Measurements from ENCODE around the gene IRF8. TPM values are rescaled to one million over a fixed set of nuclear protein-coding genes. Genes with fewer than 3 reads are reported as not detected.
A peak's percentile ranks its signal among the peaks of the same experiment; 100 is the strongest.
"Not testable (repeated sequence)": the region's sequence is repeated elsewhere in the genome, so short reads cannot be mapped to it uniquely, and the experiment has no call there.

The IRF8 gene
- total RNA-seq, 2 donors from 2014 or later, result 0.24 to 0.75 TPM

DNA sequence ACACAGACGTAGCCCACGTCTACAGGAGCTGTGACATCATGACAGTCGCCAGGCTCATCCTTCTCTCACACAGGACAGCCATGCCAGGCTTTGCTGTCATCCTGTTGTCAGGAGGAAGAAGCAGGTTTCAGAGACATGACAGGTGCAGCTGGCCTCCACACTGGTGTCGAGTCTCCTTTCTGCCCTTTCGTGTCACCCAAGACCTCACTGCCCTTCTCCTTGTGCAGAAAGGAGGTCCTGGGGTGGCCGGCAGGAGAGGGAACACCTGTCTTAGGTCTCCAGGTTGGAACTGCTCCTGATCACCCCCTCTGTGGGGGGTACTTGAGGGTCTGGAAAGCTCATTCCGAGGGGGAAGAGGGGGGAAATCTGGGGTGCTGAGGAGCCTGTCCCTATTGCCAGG, 41.6 kb upstream of the IRF8 start:
- Histone ChIP-seq H3K4me1 (ENCODE audit: control insufficient read depth, insufficient read depth, low read length) (no peaks in the 10 kb centered on the region), H3K27ac (ENCODE audit: low read depth, low read length) (no peak overlapping the region), H3K4me3 (ENCODE audit: low read length) (no peak overlapping the region), H3K9ac (ENCODE audit: extremely low read depth, low read length, poor library complexity, severe bottlenecking) (no peak overlapping the region), H3K9me3 (ENCODE audit: control insufficient read depth, low read length) (peaks cover 5% of the 10 kb centered on the region), H3K27me3 (ENCODE audit: control insufficient read depth, insufficient read depth, low read length, poor library complexity, severe bottlenecking) (no peaks in the 10 kb centered on the region), H3K36me3 (ENCODE audit: control insufficient read depth, insufficient read depth, low read length) (no peaks in the 10 kb centered on the region)
- 84 to 92% methylated on average over 5 to 7 of the region's 7 CpGs for WGBS, 2 experiments (ENCODE audit: insufficient coverage in 1 of 2, insufficient read length in 1 of 2)
- peak; percentile 39 for DNase-seq
- H3K4me1 Mint-ChIP-seq, result no peaks in the 10 kb centered on the region
- TF ChIP-seq, protein P1, sequence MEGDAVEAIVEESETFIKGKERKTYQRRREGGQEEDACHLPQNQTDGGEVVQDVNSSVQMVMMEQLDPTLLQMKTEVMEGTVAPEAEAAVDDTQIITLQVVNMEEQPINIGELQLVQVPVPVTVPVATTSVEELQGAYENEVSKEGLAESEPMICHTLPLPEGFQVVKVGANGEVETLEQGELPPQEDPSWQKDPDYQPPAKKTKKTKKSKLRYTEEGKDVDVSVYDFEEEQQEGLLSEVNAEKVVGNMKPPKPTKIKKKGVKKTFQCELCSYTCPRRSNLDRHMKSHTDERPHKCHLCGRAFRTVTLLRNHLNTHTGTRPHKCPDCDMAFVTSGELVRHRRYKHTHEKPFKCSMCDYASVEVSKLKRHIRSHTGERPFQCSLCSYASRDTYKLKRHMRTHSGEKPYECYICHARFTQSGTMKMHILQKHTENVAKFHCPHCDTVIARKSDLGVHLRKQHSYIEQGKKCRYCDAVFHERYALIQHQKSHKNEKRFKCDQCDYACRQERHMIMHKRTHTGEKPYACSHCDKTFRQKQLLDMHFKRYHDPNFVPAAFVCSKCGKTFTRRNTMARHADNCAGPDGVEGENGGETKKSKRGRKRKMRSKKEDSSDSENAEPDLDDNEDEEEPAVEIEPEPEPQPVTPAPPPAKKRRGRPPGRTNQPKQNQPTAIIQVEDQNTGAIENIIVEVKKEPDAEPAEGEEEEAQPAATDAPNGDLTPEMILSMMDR (conservative IDR thresholded peaks at IDR 0.05), result no peak
- no peak overlapping the region for H3K4me3 Mint-ChIP-seq
- no peaks in the 10 kb centered on the region for H3K9me3 Mint-ChIP-seq
- no peaks in the 10 kb centered on the region for H3K36me3 Mint-ChIP-seq (ENCODE audit: low read depth)
- peaks cover 6% of the 10 kb centered on the region for H3K27me3 Mint-ChIP-seq (ENCODE audit: insufficient read depth)
- H3K27ac Mint-ChIP-seq, result no peak overlapping the region

DNA sequence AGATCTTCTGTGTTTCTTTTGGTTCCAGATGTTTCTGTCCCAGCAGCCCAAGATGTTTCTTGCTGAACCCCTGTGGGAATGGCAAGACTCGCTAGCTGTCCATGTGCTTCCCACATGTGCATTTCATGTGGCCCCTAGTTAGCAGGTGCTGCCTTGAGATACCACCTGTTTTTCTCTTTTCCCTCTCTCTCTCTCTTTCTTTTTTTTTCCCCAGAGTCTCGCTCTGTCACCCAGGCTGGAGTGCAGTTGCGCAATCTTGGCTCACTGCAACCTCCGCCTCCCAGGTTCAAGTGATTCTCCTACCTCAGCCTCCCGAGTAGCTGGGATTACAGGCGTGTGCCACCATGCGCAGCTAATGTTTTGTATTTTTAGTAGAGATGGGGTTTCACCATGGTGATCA, 40.4 kb upstream of the IRF8 start:
- not testable (repeated sequence) for H3K27me3 ChIP-seq (ENCODE audit: control insufficient read depth, insufficient read depth, low read length, poor library complexity, severe bottlenecking); H3K4me1 Mint-ChIP-seq; H3K27ac Mint-ChIP-seq; H3K36me3 ChIP-seq (ENCODE audit: control insufficient read depth, insufficient read depth, low read length); H3K36me3 Mint-ChIP-seq (ENCODE audit: low read depth); H3K27me3 Mint-ChIP-seq (ENCODE audit: insufficient read depth); H3K27ac ChIP-seq (ENCODE audit: low read depth, low read length); H3K4me3 ChIP-seq (ENCODE audit: low read length); H3K9me3 Mint-ChIP-seq; H3K4me3 Mint-ChIP-seq; H3K9ac ChIP-seq (ENCODE audit: extremely low read depth, low read length, poor library complexity, severe bottlenecking); H3K9me3 ChIP-seq (ENCODE audit: control insufficient read depth, low read length); H3K4me1 ChIP-seq (ENCODE audit: control insufficient read depth, insufficient read depth, low read length)
- WGBS, 2 experiments (ENCODE audit: insufficient coverage in 1 of 2, insufficient read length in 1 of 2), result 91 to 100% methylated on average over 2 to 7 of the region's 7 CpGs
- peak; percentile 13 for DNase-seq

DNA sequence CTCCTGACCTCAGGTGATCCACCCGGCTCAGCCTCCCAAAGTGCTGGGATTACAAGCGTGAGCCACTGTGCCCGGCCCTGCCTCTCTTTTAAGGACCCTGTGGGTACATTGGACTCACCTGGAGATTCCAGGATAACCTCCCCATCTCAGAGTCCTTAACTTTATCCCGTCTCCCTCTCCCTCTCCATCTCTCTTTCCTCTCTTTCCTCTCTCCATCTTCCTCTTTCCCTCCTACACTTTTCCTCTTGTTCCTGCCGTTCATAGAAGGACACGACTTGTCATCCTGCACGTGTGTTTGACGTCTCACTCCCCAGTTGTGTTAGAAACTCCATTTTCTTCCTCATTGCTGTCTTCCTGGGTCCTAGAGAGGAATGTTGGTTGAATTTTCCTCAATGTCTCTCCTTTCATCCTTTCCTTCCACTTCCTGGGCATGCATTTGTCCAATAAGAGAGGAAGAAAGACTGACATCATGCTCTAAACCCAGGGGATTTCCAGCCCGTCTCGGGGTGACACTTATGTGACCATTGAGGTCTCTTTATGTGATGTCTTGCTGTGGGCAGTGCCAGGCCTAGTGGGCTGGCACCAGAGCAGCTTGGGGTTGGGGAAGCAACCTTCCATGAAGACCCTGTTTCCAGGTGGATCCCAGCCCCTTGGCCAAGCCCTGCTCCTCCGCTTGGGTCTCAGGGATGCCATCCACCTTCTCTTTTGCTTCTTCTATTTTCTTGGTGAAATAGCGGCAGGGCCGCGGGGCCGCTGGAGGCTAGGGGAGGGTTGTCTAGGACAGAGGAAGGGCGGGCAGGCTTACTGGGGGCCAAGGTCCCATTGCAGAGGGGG, 39.8 kb upstream of the IRF8 start:
- peak; percentile 6 for DNase-seq
- H3K9ac ChIP-seq (ENCODE audit: extremely low read depth, low read length, poor library complexity, severe bottlenecking), result no peak overlapping the region
- H3K4me3 ChIP-seq (ENCODE audit: low read length), result no peak overlapping the region
- peaks cover 5% of the 10 kb centered on the region for H3K9me3 ChIP-seq (ENCODE audit: control insufficient read depth, low read length)
- WGBS, 2 experiments (ENCODE audit: insufficient coverage in 1 of 2, insufficient read length in 1 of 2), result 90 to 92% methylated on average over 11 to 16 of the region's 16 CpGs
- Mint-ChIP-seq H3K4me3 (no peak overlapping the region), H3K27me3 (ENCODE audit: insufficient read depth) (peaks cover 10% of the 10 kb centered on the region), H3K4me1 (no peaks in the 10 kb centered on the region), H3K36me3 (ENCODE audit: low read depth) (no peaks in the 10 kb centered on the region), H3K9me3 (no peaks in the 10 kb centered on the region), H3K27ac (no peak overlapping the region)
- no peak overlapping the region for H3K27ac ChIP-seq (ENCODE audit: low read depth, low read length)
- H3K4me1 ChIP-seq (ENCODE audit: control insufficient read depth, insufficient read depth, low read length), result no peaks in the 10 kb centered on the region
- TF ChIP-seq, protein P1 (conservative IDR thresholded peaks at IDR 0.05), result no peak
- no peaks in the 10 kb centered on the region for H3K27me3 ChIP-seq (ENCODE audit: control insufficient read depth, insufficient read depth, low read length, poor library complexity, severe bottlenecking)
- H3K36me3 ChIP-seq (ENCODE audit: control insufficient read depth, insufficient read depth, low read length), result no peaks in the 10 kb centered on the region

- no peaks in the 10 kb centered on the region for H3K36me3 Mint-ChIP-seq (ENCODE audit: low read depth)
- no peak overlapping the region for H3K27ac Mint-ChIP-seq
- TF ChIP-seq, protein P1 (conservative IDR thresholded peaks at IDR 0.05), result peak; percentile 48
- no peak overlapping the region for H3K27ac ChIP-seq (ENCODE audit: low read depth, low read length)
- no peaks in the 10 kb centered on the region for H3K36me3 ChIP-seq (ENCODE audit: control insufficient read depth, insufficient read depth, low read length)
- no peak overlapping the region for H3K4me3 ChIP-seq (ENCODE audit: low read length)
- no peaks in the 10 kb centered on the region for H3K27me3 ChIP-seq (ENCODE audit: control insufficient read depth, insufficient read depth, low read length, poor library complexity, severe bottlenecking)
- no peak overlapping the region for H3K4me3 Mint-ChIP-seq
- H3K4me1 Mint-ChIP-seq, result no peaks in the 10 kb centered on the region
- WGBS, 2 experiments (ENCODE audit: insufficient coverage in 1 of 2, insufficient read length in 1 of 2), result 80 to 83% methylated on average over 6 to 7 of the region's 7 CpGs
- peak; percentile 48 for DNase-seq
- no peaks in the 10 kb centered on the region for H3K9me3 Mint-ChIP-seq
- H3K4me1 ChIP-seq (ENCODE audit: control insufficient read depth, insufficient read depth, low read length), result no peaks in the 10 kb centered on the region
- peaks cover 10% of the 10 kb centered on the region for H3K27me3 Mint-ChIP-seq (ENCODE audit: insufficient read depth)
- no peak overlapping the region for H3K9ac ChIP-seq (ENCODE audit: extremely low read depth, low read length, poor library complexity, severe bottlenecking)
- H3K9me3 ChIP-seq (ENCODE audit: control insufficient read depth, low read length), result peaks cover 4% of the 10 kb centered on the region
These were observed 39.2 kb upstream of the IRF8 start for GRCh38 chr16:85859818-85860125.

Measured in endodermal cell (in vitro differentiated cells).